Loucy (cell line): Measurements from ENCODE around the gene CCDC61.
A peak's percentile ranks its signal among the peaks of the same experiment; 100 is the strongest.

Experiments used
- H2AFZ ChIP-seq: fragments of 200-600 bp; sonication (generic); 2 replicates; pipeline ENCODE4 v1.6.0; 2016; ENCODE audit warnings: antibody characterized with exemption, mild to moderate bottlenecking, low read length, moderate library complexity
- H3F3A ChIP-seq: fragments of 200-600 bp; 2 replicates; pipeline ENCODE4 v1.6.0; 2016; ENCODE audit warnings: antibody characterized with exemption, low read depth, mild to moderate bottlenecking
- H3K27me3 ChIP-seq: fragments of 200-600 bp; sonication (generic); 2 replicates; pipeline ENCODE4 v1.6.1; 2014; ENCODE audit warnings: low read length, mild to moderate bottlenecking; ENCODE audit not compliant: insufficient read depth, poor library complexity, severe bottlenecking
- H3K36me3 ChIP-seq: fragments of 200-600 bp; sonication (generic); 2 replicates; pipeline ENCODE4 v1.6.1; 2016; ENCODE audit warnings: low read length; ENCODE audit not compliant: insufficient read depth
- H3K4me1 ChIP-seq: fragments of 200-600 bp; sonication (generic); 2 replicates; pipeline ENCODE4 v1.5.1; 2014; ENCODE audit warnings: low read length, mild to moderate bottlenecking; ENCODE audit not compliant: insufficient read depth, poor library complexity, severe bottlenecking
- H3K4me2 ChIP-seq: fragments of 200-600 bp; sonication (generic); 2 replicates; pipeline ENCODE4 v1.6.0; 2014; ENCODE audit warnings: antibody characterized with exemption, low read length, low read depth, mild to moderate bottlenecking; ENCODE audit not compliant: poor library complexity, severe bottlenecking
- H3K4me3 ChIP-seq: fragments of 200-600 bp; sonication (generic); 2 replicates; pipeline ENCODE4 v1.5.1; 2014; ENCODE audit warnings: low read length, mild to moderate bottlenecking, mixed read lengths; ENCODE audit not compliant: poor library complexity, severe bottlenecking
- H3K79me2 ChIP-seq: fragments of 200-600 bp; sonication (generic); 2 replicates; pipeline ENCODE4 v1.6.1; 2014; ENCODE audit warnings: low read length; ENCODE audit not compliant: insufficient read depth
- H3K9ac ChIP-seq: fragments of 200-600 bp; sonication (generic); 2 replicates; pipeline ENCODE4 v1.6.0; 2014; ENCODE audit warnings: mild to moderate bottlenecking, low read depth, low read length, moderate library complexity; ENCODE audit not compliant: poor library complexity, severe bottlenecking
- H3K9me2 ChIP-seq: fragments of 200-600 bp; sonication (generic); replicated peaks from 2 replicates; pipeline ENCODE4 v1.6.1; 2016; ENCODE audit warnings: low read depth, low read length, mixed read lengths
- H3K9me3 ChIP-seq: fragments of 200-600 bp; sonication (generic); 2 replicates; pipeline ENCODE4 v1.6.1; 2014; ENCODE audit warnings: mild to moderate bottlenecking, antibody characterized with exemption, low read length, low read depth; ENCODE audit not compliant: insufficient read depth
- H4K20me1 ChIP-seq: fragments of 200-600 bp; sonication (generic); 2 replicates; pipeline ENCODE4 v1.6.0; 2014; ENCODE audit warnings: antibody characterized with exemption, low read length, mild to moderate bottlenecking; ENCODE audit not compliant: insufficient read depth, poor library complexity, severe bottlenecking
- CTCF ChIP-seq: fragments of 200-600 bp; sonication (generic); conservative IDR thresholded peaks from 2 replicates; pipeline ENCODE4 v1.5.1; 2014; ENCODE audit warnings: mild to moderate bottlenecking, antibody characterized with exemption, low read length
- EZH2phosphoT487 ChIP-seq: fragments of 200-600 bp; IDR thresholded peaks from 2 replicates; pipeline ENCODE4 v1.6.1; 2018; ENCODE audit warnings: antibody characterized with exemption, mild to moderate bottlenecking, moderate library complexity, borderline replicate concordance

The CCDC61 gene

DNA sequence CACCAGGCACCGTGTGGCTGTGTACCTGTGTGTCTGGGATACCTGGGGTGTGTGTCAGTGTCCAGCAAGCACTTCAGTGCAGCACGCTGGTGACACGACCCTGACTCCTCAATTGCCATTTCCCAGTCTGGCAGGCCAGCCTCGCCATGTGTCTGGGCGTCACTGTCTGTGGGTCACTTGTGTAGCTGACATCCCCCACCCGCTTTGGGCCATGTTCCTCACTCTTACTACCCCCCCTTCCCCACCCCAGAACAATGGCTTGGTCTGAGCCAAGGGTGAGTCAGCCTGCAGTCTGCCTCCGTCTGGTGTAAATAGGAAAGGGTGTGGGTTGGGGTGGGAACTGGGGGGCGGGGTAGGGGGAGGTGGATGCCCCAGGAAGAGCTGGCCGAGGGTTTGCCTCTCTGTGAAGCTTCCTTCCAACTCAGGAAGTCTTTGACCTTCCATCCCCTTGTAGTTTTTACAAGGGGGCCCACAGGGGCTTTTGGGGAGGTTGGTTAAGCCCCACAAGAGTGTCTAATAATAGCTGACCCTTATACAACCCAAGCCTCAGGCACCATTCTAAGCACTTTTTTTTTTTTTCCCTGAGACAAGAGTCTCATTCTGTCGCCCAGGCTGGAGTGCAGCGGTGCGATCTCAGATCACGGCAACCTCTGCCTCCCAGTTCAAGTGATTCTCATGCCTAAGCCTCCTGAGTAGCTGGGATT is 39.2 kb upstream of the CCDC61 start:
- Histone ChIP-seq H3K4me3 (no peak overlapping the region), H3K27me3 (no peaks in the 10 kb centered on the region), H3K4me2 (peak overlapping the region; percentile 52), H2AFZ (no peak overlapping the region), H3K9me2 (no peaks in the 10 kb centered on the region), H3K9me3 (no peaks in the 10 kb centered on the region), H3K4me1 (peaks cover 34% of the 10 kb centered on the region), H4K20me1 (no peaks in the 10 kb centered on the region), H3K79me2 (no peaks in the 10 kb centered on the region), H3K9ac (no peak overlapping the region), H3K36me3 (no peaks in the 10 kb centered on the region), H3F3A (no peaks in the 10 kb centered on the region)
- TF ChIP-seq EZH2phosphoT487 (no peak), CTCF (no peak)

- no peaks in the 10 kb centered on the region for H3K79me2 ChIP-seq
- H3K36me3 ChIP-seq, result no peaks in the 10 kb centered on the region
- no peaks in the 10 kb centered on the region for H3K27me3 ChIP-seq
- no peak for TF ChIP-seq CTCF
- TF ChIP-seq EZH2phosphoT487, result no peak
- H3K9me2 ChIP-seq, result no peaks in the 10 kb centered on the region
- no peaks in the 10 kb centered on the region for H4K20me1 ChIP-seq
- H3K4me3 ChIP-seq, result no peak overlapping the region
- H3K9me3 ChIP-seq, result no peaks in the 10 kb centered on the region
- no peak overlapping the region for H2AFZ ChIP-seq
- H3K4me1 ChIP-seq, result peaks cover 32% of the 10 kb centered on the region
- no peak overlapping the region for H3K9ac ChIP-seq
- H3F3A ChIP-seq, result no peaks in the 10 kb centered on the region
- H3K4me2 ChIP-seq, result no peak overlapping the region
Measured at GRCh38 chr19:45958320-45958719, 36.9 kb upstream of the CCDC61 start.

DNA sequence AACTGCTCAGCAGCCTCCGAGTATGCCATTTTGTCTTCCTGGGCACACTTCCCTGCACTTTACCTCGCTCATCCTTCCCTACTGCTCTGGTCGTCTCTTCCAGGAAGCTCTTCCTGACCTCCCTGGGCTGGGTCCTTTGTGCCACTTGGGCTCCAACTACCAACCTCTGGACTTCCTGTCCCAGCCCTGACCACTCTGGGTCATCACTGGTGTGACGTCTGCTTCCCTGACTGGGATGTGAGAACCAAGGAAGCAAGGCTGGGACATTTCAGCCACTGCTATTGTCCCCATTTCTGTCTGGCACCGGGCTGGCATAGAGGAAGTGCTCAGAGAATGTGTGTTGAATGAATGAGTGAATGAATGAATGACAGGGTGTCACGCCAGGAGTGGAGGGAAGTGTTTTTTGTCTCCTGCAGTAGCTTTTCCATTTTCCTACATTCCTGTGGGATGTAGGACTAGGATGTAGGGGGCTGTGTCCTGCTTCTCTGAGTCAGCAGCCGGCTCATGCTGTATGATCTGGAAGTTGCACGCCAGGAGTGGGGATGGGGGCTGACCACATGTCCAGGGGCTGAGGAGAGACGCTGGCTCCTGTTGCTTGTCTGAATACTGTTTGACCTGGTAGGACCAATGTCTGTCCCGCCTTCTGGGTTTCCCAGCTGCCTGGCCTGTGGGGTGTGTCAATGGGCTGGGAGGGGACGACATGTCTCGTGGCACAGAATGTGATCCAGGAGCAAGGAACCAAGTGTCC is 36.3 kb upstream of the CCDC61 start:
- no peaks in the 10 kb centered on the region for H3K9me3 ChIP-seq
- no peaks in the 10 kb centered on the region for H3K79me2 ChIP-seq
- H3K36me3 ChIP-seq, result no peaks in the 10 kb centered on the region
- no peak for TF ChIP-seq EZH2phosphoT487
- TF ChIP-seq CTCF, result no peak
- H2AFZ ChIP-seq, result no peak overlapping the region
- no peak overlapping the region for H3K4me2 ChIP-seq
- H3K9me2 ChIP-seq, result no peaks in the 10 kb centered on the region
- H3F3A ChIP-seq, result no peaks in the 10 kb centered on the region
- no peak overlapping the region for H3K9ac ChIP-seq
- no peaks in the 10 kb centered on the region for H4K20me1 ChIP-seq
- no peak overlapping the region for H3K4me3 ChIP-seq
- H3K4me1 ChIP-seq, result peaks cover 26% of the 10 kb centered on the region
- H3K27me3 ChIP-seq, result no peaks in the 10 kb centered on the region
